ENCODE data around the gene MCEMP1. TPM values are rescaled to one million over a fixed set of nuclear protein-coding genes. Genes with fewer than 3 reads are reported as not detected.

Gene MCEMP1
- total RNA-seq, 1 experiment from 2014 or later = not detected

DNA sequence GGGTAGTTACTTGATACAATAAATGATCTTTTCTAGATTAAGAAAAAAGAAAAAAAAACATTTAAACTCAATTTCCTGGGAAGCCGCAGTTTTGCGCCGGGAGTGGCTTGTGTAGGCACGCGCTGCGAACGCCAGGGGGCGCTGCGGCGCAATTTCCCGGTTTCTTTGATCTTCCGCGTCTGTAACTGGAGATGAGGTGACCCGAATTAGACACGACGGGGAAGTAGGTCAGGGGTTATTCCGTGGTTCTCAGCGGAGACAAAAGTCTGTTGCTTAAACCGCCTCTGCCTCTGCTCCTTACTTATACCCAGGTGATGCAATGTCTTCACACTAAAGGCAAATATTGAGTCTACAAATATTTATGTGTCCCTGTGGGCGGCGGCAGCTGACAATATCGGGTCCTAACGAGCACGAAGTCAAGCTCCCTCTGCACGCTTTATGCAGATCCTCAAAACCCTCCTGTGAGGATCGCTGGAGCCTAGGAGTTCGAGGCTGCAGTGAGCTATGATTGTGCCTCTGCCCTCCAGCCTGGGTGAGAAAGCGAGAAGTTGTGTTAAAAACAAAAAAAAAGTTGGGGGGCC is 24.7 kb upstream of the MCEMP1 start:
- DNase-seq = peak; percentile 96
- peaks cover 9% of the 10 kb centered on the region for H3K27me3 ChIP-seq (ENCODE audit: control insufficient read depth, insufficient read depth, low read length)
- H3K36me3 ChIP-seq (replicated peaks; ENCODE audit: control insufficient read depth, insufficient read depth, low read length) = no peaks in the 10 kb centered on the region
- peak overlapping the region; percentile 16 for H3K4me3 ChIP-seq (ENCODE audit: insufficient read depth, low read depth, low read length)

- no peak overlapping the region for H3K4me3 ChIP-seq (ENCODE audit: insufficient read depth, low read depth, low read length)
- H3K36me3 ChIP-seq (replicated peaks; ENCODE audit: control insufficient read depth, insufficient read depth, low read length) = no peaks in the 10 kb centered on the region
- no peak for DNase-seq
- H3K27me3 ChIP-seq (ENCODE audit: control insufficient read depth, insufficient read depth, low read length) = peaks cover 9% of the 10 kb centered on the region
Observed at GRCh38 chr19:7654401-7654800, 22.5 kb upstream of the MCEMP1 start.

DNA sequence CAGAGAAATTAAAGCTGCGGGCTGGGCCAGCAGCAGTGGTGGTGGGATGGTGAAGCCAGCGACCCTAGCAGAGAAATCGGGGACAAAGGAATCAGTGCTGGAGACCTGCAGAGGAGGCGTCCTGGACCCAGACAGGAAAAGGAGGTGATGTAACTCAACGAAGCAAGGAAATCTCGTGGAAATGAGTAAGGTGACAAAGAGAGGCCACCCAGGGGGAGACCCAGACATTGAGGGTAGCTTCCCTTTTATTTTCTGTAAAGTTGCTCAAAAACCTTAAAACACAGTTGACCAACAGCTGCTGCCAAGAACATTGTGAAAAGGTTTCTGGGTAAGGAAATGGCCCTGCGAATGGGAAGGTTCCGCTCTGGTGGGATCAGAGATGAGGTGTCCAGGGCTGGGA is 21.3 kb upstream of the MCEMP1 start:
- H3K4me3 ChIP-seq (ENCODE audit: insufficient read depth, low read depth, low read length) = no peak overlapping the region
- H3K36me3 ChIP-seq (replicated peaks; ENCODE audit: control insufficient read depth, insufficient read depth, low read length) = no peaks in the 10 kb centered on the region
- DNase-seq = no peak
- peaks cover 9% of the 10 kb centered on the region for H3K27me3 ChIP-seq (ENCODE audit: control insufficient read depth, insufficient read depth, low read length)

DNA sequence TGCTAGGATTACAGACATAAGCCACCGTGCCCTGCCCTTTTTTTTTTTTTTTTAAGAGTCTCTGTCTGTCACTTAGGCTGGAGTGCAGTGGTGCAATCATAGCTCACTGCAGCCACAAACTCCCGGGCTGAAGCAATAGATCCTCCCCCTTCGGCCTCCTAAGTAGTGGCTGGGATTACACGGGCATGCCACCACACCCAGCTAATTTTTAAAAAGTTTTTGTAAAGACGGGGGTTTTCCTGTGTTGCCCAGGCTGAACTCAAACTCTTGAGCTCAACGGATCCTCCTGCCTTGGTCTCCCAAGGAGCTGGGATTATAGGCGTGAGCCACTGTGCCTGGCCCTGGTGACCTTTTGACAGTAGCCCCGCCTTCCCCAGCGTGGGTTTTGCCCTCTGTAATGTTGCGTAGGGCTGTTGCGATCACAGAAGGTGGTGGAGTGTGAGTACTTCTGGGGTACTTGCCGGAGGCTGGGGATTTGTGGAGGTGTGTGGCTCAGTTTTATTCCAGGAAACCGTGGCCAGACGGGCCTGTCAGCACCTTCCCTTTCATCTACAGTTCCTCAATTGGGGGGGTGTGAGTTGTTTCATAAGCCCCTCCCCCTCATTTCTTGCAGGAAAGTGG is 19.6 kb upstream of the MCEMP1 start:
- DNase-seq = peak; percentile 41
- Histone ChIP-seq H3K36me3 (replicated peaks; ENCODE audit: control insufficient read depth, insufficient read depth, low read length) (no peaks in the 10 kb centered on the region), H3K27me3 (ENCODE audit: control insufficient read depth, insufficient read depth, low read length) (peaks cover 5% of the 10 kb centered on the region), H3K4me3 (ENCODE audit: insufficient read depth, low read depth, low read length) (no peak overlapping the region)

GRCh38 chr19:7658219-7658686 is 18.6 kb upstream of the MCEMP1 start:
- H3K4me3 ChIP-seq (ENCODE audit: insufficient read depth, low read depth, low read length) = no peak overlapping the region
- H3K36me3 ChIP-seq (replicated peaks; ENCODE audit: control insufficient read depth, insufficient read depth, low read length) = no peaks in the 10 kb centered on the region
- H3K27me3 ChIP-seq (ENCODE audit: control insufficient read depth, insufficient read depth, low read length) = no peaks in the 10 kb centered on the region; the same call in 1 of the 2 replicates
- DNase-seq = peak; percentile 75

DNA sequence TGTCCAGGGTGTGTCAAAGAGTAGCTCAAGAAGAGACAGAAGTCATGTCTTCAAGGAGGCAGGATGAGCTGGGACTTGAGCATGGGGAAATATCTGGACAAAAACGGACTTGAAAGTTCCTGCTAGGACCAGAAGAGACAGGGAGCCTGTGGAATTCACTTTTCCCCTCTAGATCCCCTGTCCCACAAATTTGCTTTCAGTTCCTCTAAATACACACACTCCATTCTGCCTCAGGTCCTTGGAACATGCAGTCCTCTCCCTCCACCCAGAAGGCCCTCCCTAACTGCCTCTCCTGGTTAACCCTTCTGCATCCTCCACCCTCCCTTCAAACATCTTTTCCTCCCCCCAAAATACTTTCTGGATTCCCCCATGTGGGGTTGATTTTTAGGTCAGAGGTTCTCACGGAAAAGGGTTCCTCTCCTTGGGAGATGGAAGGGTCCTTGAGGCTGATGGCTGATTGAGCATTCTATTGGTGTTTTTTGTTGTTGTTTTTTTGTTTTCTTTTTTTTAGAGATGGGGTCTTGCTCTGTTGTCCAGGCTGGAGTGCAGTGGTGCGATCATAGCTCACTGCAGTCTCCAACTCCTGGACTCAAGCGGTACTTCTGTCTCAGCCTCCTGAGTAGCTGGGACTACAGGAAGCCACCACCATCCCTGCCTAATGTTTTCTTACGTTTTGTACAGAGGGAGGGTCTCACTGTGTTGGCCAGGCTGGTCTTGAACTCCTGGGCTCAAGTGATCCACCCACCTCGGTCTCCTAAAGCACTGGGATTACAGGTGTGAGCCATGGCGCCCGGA is 14.9 kb upstream of the MCEMP1 start:
- peak; percentile 23 for DNase-seq
- Histone ChIP-seq H3K27me3 (ENCODE audit: control insufficient read depth, insufficient read depth, low read length) (no peaks in the 10 kb centered on the region; the same call in 1 of the 2 replicates), H3K36me3 (replicated peaks; ENCODE audit: control insufficient read depth, insufficient read depth, low read length) (no peaks in the 10 kb centered on the region), H3K4me3 (ENCODE audit: insufficient read depth, low read depth, low read length) (no peak overlapping the region)

- Histone ChIP-seq H3K4me3 (ENCODE audit: insufficient read depth, low read depth, low read length) (no peak overlapping the region), H3K27me3 (ENCODE audit: control insufficient read depth, insufficient read depth, low read length) (no peaks in the 10 kb centered on the region; the same call in 1 of the 2 replicates)
- no peak for DNase-seq
Observed at GRCh38 chr19:7662657-7663056, 14.2 kb upstream of the MCEMP1 start.

DNA sequence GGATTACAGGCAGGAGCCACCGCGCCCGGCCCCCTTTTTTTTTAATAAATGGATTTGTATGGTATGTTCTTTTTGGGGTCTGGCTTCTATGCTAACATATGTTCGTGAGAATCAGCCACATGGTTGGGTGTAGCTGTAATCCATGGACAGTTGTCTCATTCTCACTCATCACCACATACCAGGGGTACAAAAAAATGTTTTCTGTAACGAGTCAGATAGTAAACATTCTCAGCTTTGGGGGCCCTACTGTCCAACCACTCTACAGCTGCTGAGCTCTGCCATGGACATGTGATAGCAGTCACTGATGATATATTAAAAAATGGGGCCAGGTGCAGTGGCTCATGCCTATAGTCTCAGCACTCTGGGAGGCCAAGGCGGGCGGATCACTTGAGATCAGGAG is 13.2 kb upstream of the MCEMP1 start:
- Histone ChIP-seq H3K36me3 (replicated peaks; ENCODE audit: control insufficient read depth, insufficient read depth, low read length) (no peaks in the 10 kb centered on the region), H3K27me3 (ENCODE audit: control insufficient read depth, insufficient read depth, low read length) (no peaks in the 10 kb centered on the region), H3K4me3 (ENCODE audit: insufficient read depth, low read depth, low read length) (no peak overlapping the region)
- DNase-seq = no peak

More at GRCh38 chr19:7662657-7663056, 14.2 kb upstream of the MCEMP1 start:
- no peaks in the 10 kb centered on the region for H3K36me3 ChIP-seq (replicated peaks; ENCODE audit: control insufficient read depth, insufficient read depth, low read length)

GRCh38 chr19:7665076-7665475 is 11.8 kb upstream of the MCEMP1 start:
- no peak for DNase-seq
- Histone ChIP-seq H3K36me3 (replicated peaks; ENCODE audit: control insufficient read depth, insufficient read depth, low read length) (no peaks in the 10 kb centered on the region), H3K27me3 (ENCODE audit: control insufficient read depth, insufficient read depth, low read length) (peaks cover 12% of the 10 kb centered on the region), H3K4me3 (ENCODE audit: insufficient read depth, low read depth, low read length) (no peak overlapping the region)

DNA sequence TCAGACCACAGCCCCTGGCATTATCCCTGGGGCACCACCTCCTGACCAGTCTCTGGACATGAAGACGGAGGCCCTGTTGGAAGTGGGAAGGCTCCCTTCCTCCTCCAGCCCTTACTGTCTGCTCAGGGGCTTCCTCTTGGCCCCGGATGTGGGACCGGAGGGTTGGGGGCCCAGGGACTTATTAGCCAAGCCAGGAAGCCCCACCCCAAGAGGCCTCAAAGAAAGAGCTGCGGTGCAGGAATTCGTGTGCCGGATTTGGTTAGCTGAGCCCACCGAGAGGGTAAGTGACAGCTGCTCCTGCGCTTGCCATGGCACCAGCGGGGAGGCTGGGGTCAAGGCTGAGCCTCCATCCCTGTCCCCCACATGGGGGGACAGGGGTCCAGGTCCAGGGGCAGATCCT is 8.0 kb upstream of the MCEMP1 start, which contains the start of gene RETN:
Gene RETN (plus strand): TSS at position 208 of the 400 bp plus-strand sequence. CDS start 278 bp downstream, outside the sequence.
- peaks cover 26% of the 10 kb centered on the region for H3K27me3 ChIP-seq (ENCODE audit: control insufficient read depth, insufficient read depth, low read length)
- DNase-seq = no peak
- H3K4me3 ChIP-seq (ENCODE audit: insufficient read depth, low read depth, low read length) = peak within 1 kb of the TSS; percentile 55; the same call in 1 of the 2 replicates
- no peaks in the 10 kb centered on the region for H3K36me3 ChIP-seq (replicated peaks; ENCODE audit: control insufficient read depth, insufficient read depth, low read length)

DNA sequence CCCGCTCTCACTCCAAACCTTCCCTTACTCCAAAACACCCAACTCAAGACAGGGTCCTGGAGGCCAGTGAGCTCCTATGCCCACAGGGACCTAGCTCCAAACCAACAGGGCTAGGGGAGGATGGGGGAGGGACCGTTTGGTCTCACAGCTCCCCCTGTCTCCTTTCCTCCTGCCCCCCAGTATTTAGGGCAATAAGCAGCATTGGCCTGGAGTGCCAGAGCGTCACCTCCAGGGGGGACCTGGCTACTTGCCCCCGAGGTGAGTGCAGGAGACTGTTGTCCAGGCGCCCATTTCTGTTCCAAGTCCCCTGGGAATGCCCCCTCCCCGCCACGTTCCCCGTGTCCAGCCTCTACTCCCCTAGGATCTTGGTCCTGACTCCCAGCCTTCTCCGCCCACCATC is 7.2 kb upstream of the MCEMP1 start:
- peak; percentile 65 for DNase-seq
- Histone ChIP-seq H3K36me3 (replicated peaks; ENCODE audit: control insufficient read depth, insufficient read depth, low read length) (no peaks in the 10 kb centered on the region), H3K27me3 (ENCODE audit: control insufficient read depth, insufficient read depth, low read length) (peaks cover 26% of the 10 kb centered on the region), H3K4me3 (ENCODE audit: insufficient read depth, low read depth, low read length) (peak overlapping the region; percentile 55; the same call in 1 of the 2 replicates)

DNA sequence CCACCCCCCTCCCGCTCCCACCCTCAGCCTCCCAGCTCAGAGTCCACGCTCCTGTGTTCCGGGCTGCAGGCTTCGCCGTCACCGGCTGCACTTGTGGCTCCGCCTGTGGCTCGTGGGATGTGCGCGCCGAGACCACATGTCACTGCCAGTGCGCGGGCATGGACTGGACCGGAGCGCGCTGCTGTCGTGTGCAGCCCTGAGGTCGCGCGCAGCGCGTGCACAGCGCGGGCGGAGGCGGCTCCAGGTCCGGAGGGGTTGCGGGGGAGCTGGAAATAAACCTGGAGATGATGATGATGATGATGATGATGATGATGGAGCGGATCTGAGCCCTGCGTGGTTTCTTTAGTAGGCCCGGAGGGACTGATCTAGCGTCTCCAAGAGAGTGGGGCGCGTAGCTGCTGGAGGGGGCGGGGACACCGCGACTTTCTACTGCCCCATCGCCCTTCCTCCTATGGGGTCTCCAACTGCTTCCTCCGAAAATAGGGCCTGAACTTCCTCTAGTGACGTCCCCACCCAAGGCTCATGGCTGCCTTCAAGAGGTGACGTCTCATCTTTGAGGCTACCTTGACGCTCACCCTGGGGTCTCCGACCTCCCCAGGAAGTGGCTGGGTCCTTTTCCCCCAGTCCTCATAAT is 6.6 kb upstream of the MCEMP1 start:
- Histone ChIP-seq H3K4me3 (ENCODE audit: insufficient read depth, low read depth, low read length) (peak overlapping the region; percentile 55), H3K27me3 (ENCODE audit: control insufficient read depth, insufficient read depth, low read length) (peaks cover 26% of the 10 kb centered on the region), H3K36me3 (replicated peaks; ENCODE audit: control insufficient read depth, insufficient read depth, low read length) (no peaks in the 10 kb centered on the region)
- peak; percentile 80 for DNase-seq

DNA sequence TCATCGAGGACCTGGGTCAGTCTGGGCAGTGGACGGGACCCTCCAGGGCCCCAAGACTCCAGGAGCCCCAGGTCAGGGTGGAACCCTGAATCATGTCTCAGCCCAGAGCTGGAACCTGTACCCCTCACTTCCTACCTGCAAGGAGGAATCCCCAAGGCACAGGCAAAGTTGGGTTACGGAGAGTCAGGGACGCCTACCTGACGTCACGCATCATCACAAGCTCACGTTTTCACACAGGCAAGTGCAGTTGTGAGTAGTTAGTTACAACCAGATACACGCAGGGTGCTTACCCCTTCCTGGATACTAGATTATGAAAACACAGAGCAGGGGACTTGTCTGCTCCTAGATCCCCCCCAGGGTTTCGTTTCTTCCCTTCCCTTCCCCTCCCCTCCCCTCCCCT is 6.1 kb upstream of the MCEMP1 start:
- Histone ChIP-seq H3K4me3 (ENCODE audit: insufficient read depth, low read depth, low read length) (peak overlapping the region; percentile 55), H3K27me3 (ENCODE audit: control insufficient read depth, insufficient read depth, low read length) (peaks cover 26% of the 10 kb centered on the region), H3K36me3 (replicated peaks; ENCODE audit: control insufficient read depth, insufficient read depth, low read length) (no peaks in the 10 kb centered on the region)
- no peak for DNase-seq

GRCh38 chr19:7672522-7672921 is 4.4 kb upstream of the MCEMP1 start:
- peaks cover 26% of the 10 kb centered on the region for H3K27me3 ChIP-seq (ENCODE audit: control insufficient read depth, insufficient read depth, low read length)
- H3K4me3 ChIP-seq (ENCODE audit: insufficient read depth, low read depth, low read length) = no peak overlapping the region
- DNase-seq = no peak
- no peaks in the 10 kb centered on the region for H3K36me3 ChIP-seq (replicated peaks; ENCODE audit: control insufficient read depth, insufficient read depth, low read length)

All from H7 (cell line).